Gastroesophageal sphincter (tissue), 4 donors: ENCODE results near the gene NELFB. TPM values are rescaled to one million over a fixed set of nuclear protein-coding genes. Genes with fewer than 3 reads are reported as not detected.

Experiments
- ATAC-seq: fragments of 150-250 bp; one replicate; pipeline ENCODE4 v1.9.1; 2016; ENCODE audit warnings: mild to moderate bottlenecking, moderate library complexity
- H3K27ac ChIP-seq, 4 donors: fragments of 200-600 bp; sonication (generic) in 3 of 4; 1 replicate in 3 of 4; 2 replicates in 1 of 4; pipeline ENCODE4 v1.5.1; 2016 to 2019
- H3K27me3 ChIP-seq: fragments of 200-600 bp; sonication (generic); one replicate; pipeline ENCODE4 v1.5.1; 2019
- H3K36me3 ChIP-seq, 2 donors: fragments of 200-600 bp; sonication (generic); one replicate each; pipeline ENCODE4 v1.5.1; 2019; ENCODE audit warnings: control low read depth in 1 of 2
- H3K4me1 ChIP-seq, 3 donors: fragments of 200-600 bp; sonication (generic); 1 replicate in 2 of 3; 2 replicates in 1 of 3; pipeline ENCODE4 v1.5.1; 2016 to 2019; ENCODE audit warnings: control low read depth in 2 of 3
- H3K4me3 ChIP-seq, 2 donors: fragments of 200-600 bp; sonication (generic); one replicate each; pipeline ENCODE4 v1.5.1; 2019; ENCODE audit warnings: mild to moderate bottlenecking in 1 of 2, moderate library complexity in 1 of 2
- H3K9me3 ChIP-seq, 3 donors: fragments of 200-600 bp; sonication (generic); one replicate each; pipeline ENCODE4 v1.5.1; 2017 to 2019; ENCODE audit warnings: control low read depth in 2 of 3
- EP300 ChIP-seq: sonication (generic); formaldehyde crosslinking; IDR thresholded peaks from one replicate; pipeline ENCODE4 v1.6.1; 2017; ENCODE audit warnings: antibody characterized with exemption, mild to moderate bottlenecking
- POLR2A ChIP-seq, 2 donors: fragments of 450-650 bp; IDR thresholded peaks; one replicate each; pipeline ENCODE4 v1.6.1; 2017; ENCODE audit warnings: antibody characterized with exemption in 2 of 2, mild to moderate bottlenecking in 2 of 2, moderate library complexity in 1 of 2
- POLR2AphosphoS5 ChIP-seq: sonication (generic); formaldehyde crosslinking; IDR thresholded peaks from one replicate; pipeline ENCODE4 v1.6.1; 2017; ENCODE audit warnings: antibody characterized with exemption
- WGBS, 2 donors: methylation state at CpG; one replicate each; pipeline ENCODE4 v1.1.5; 2018; ENCODE audit warnings: low coverage in 1 of 2; 5-methylcytosine and 5-hydroxymethylcytosine counted together
- total RNA-seq, 4 donors: library from RNA; depleted of rRNA; stranded (reverse); fragments of >200 nt; gene quantifications; one replicate each; pipeline ENCODE4 v1.1.0, GENCODE V29; 2016
- TF ChIP-seq, protein P1 (sequence below), 4 experiments: fragments of 200-600 bp in 2 of 4; fragments of 450-650 bp in 2 of 4; sonication (generic) in 1 of 4; IDR thresholded peaks; one replicate each; pipeline ENCODE4 v1.5.1; 2017 to 2019; ENCODE audit warnings: antibody characterized with exemption in 4 of 4, mild to moderate bottlenecking in 2 of 4, moderate library complexity in 2 of 4

NELFB gene
- total RNA-seq, 4 donors from 2014 or later, result 36.9 to 58.8 (median 45.2) TPM

GRCh38 chr9:137303151-137303892 lies 48.2 kb downstream of the NELFB start:
- no peak for ATAC-seq
- H3K36me3 ChIP-seq, result no peaks in the 10 kb centered on the region
- peak overlapping the region in 1 of 2 donors; percentile 57 for H3K4me3 ChIP-seq
- TF ChIP-seq EP300 (no peak), POLR2AphosphoS5 (no peak), POLR2A (IDR thresholded peaks at IDR 0.05) (no peak)
- TF ChIP-seq, protein P1, sequence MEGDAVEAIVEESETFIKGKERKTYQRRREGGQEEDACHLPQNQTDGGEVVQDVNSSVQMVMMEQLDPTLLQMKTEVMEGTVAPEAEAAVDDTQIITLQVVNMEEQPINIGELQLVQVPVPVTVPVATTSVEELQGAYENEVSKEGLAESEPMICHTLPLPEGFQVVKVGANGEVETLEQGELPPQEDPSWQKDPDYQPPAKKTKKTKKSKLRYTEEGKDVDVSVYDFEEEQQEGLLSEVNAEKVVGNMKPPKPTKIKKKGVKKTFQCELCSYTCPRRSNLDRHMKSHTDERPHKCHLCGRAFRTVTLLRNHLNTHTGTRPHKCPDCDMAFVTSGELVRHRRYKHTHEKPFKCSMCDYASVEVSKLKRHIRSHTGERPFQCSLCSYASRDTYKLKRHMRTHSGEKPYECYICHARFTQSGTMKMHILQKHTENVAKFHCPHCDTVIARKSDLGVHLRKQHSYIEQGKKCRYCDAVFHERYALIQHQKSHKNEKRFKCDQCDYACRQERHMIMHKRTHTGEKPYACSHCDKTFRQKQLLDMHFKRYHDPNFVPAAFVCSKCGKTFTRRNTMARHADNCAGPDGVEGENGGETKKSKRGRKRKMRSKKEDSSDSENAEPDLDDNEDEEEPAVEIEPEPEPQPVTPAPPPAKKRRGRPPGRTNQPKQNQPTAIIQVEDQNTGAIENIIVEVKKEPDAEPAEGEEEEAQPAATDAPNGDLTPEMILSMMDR (IDR thresholded peaks at IDR 0.05), result no peak
- peak overlapping the region in 3 of 4 donors; percentile 67 to 82 (median 75) for H3K27ac ChIP-seq
- no CpG with 5 or more reads among the region's 23 CpGs for WGBS, 2 donors
- no peaks in the 10 kb centered on the region for H3K9me3 ChIP-seq
- peaks cover 92% of the 10 kb centered on the region for H3K27me3 ChIP-seq
- peaks cover 0 to 87% (median 46%) of the 10 kb centered on the region in 3 donors for H3K4me1 ChIP-seq

- Histone ChIP-seq H3K4me3 (no peak overlapping the region), H3K9me3 (no peaks in the 10 kb centered on the region), H3K27me3 (peaks cover 92% of the 10 kb centered on the region), H3K27ac (peak overlapping the region in 2 of 4 donors; percentile 79 to 82), H3K36me3 (no peaks in the 10 kb centered on the region), H3K4me1 (peaks cover 0 to 87% (median 46%) of the 10 kb centered on the region in 3 donors)
- 100% methylated on average over 2 of the region's 22 CpGs; no CpG with 5 or more reads in 1 of the 2 donors for WGBS, 2 donors
- ATAC-seq, result no peak
- TF ChIP-seq POLR2AphosphoS5, result no peak
- TF ChIP-seq POLR2A (IDR thresholded peaks at IDR 0.05), result no peak
- no peak for TF ChIP-seq EP300
- TF ChIP-seq, protein P1 (IDR thresholded peaks at IDR 0.05), result no peak
These were observed 48.8 kb downstream of the NELFB start for GRCh38 chr9:137303893-137304382.

DNA sequence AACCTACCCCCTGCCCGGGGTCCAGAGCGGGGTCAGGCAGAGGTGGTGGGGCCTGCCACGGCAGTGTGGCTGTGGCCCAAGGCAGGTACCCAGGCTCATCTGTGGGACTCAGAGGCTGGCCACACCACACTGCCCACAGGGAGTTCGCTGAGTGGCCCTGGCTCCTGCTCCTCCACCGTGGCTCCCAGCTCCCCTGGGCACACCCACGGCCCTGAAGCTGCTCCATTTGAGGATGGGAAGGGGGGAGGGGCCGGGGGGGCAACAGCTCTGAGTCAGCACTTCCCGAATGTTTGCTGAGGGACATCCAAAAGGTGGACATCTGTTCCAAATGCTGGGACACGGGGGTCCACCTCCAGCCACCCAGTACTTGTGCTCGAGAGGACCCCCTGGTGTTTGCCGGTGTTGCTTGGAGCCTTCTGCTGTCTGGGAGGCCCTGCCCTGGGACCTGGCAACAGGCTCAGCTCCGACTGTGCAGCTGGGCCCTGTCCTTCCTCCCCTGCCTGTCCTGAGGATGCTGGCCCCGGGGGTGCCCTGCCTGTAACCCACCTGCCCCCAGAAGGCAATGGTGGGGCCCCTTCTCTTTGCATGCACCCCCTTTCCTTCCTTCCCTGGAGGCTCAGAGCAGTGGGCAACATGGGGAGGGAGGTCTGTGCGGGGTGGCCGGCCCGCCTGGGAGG lies 49.4 kb downstream of the NELFB start:
- Histone ChIP-seq H3K36me3 (no peaks in the 10 kb centered on the region), H3K4me3 (no peak overlapping the region), H3K4me1 (peaks cover 0 to 81% (median 46%) of the 10 kb centered on the region in 3 donors), H3K27me3 (peaks cover 92% of the 10 kb centered on the region), H3K27ac (peak overlapping the region in 3 of 4 donors; percentile 70 to 82 (median 79)), H3K9me3 (no peaks in the 10 kb centered on the region)
- no CpG with 5 or more reads among the region's 16 CpGs for WGBS, 2 donors
- ATAC-seq, result no peak
- TF ChIP-seq, protein P1 (IDR thresholded peaks at IDR 0.05), result no peak
- TF ChIP-seq POLR2A (IDR thresholded peaks at IDR 0.05) (no peak), POLR2AphosphoS5 (no peak), EP300 (no peak)

- Histone ChIP-seq H3K36me3 (no peaks in the 10 kb centered on the region), H3K27ac (peak overlapping the region in 3 of 4 donors; percentile 70 to 82 (median 79)), H3K4me1 (peaks cover 0 to 74% (median 46%) of the 10 kb centered on the region in 3 donors), H3K27me3 (peaks cover 90% of the 10 kb centered on the region), H3K9me3 (no peaks in the 10 kb centered on the region), H3K4me3 (peak overlapping the region in 1 of 2 donors; percentile 39)
- peak; percentile 34 for ATAC-seq
- 13% methylated on average over 12 of the region's 36 CpGs; no CpG with 5 or more reads in 1 of the 2 donors for WGBS, 2 donors
- TF ChIP-seq POLR2AphosphoS5, result no peak
- TF ChIP-seq, protein P1 (IDR thresholded peaks at IDR 0.05), result peak in 1 of 4 experiments; percentile 28
These were observed 50.1 kb downstream of the NELFB start for GRCh38 chr9:137305060-137305797.
